Colonic mucosa (tissue), 4 donors: ENCODE measurements around the gene CNNM3. TPM values are rescaled to one million over a fixed set of nuclear protein-coding genes. Genes with fewer than 3 reads are reported as not detected.

Source experiments
- DNase-seq: peaks from one replicate; pipeline ENCODE4 v3.0.0-alpha.2; 2020
- H3K27ac ChIP-seq: fragments of 200-600 bp; one replicate; pipeline ENCODE4 v1.8.0; 2021
- H3K27me3 ChIP-seq: fragments of 200-600 bp; one replicate; pipeline ENCODE4 v1.8.0; 2021
- H3K36me3 ChIP-seq: fragments of 200-600 bp; one replicate; pipeline ENCODE4 v1.8.0; 2021
- H3K4me1 ChIP-seq: fragments of 200-600 bp; one replicate; pipeline ENCODE4 v1.8.0; 2021; ENCODE audit warnings: mild to moderate bottlenecking
- H3K4me3 ChIP-seq: fragments of 200-600 bp; one replicate; pipeline ENCODE4 v1.8.0; 2021
- H3K9ac ChIP-seq, 2 donors: one replicate each; pipeline ENCODE4 v1.7.0; 2013; ENCODE audit warnings: control low read depth in 2 of 2, low read depth in 2 of 2, low read length in 2 of 2
- H3K9me3 ChIP-seq: fragments of 200-600 bp; one replicate; pipeline ENCODE4 v1.8.0; 2021
- CTCF ChIP-seq: fragments of 200-600 bp; IDR thresholded peaks from one replicate; pipeline ENCODE4 v1.8.0; 2022; ENCODE audit warnings: antibody characterized with exemption, mild to moderate bottlenecking
- intact Hi-C: fragments of 100-400 bp; cut with DNase I; formaldehyde crosslinking; loops from one replicate; pipeline ENCODE4 v1.14.1; 2022
- total RNA-seq, 2 donors: library from RNA; stranded (reverse); fragmentation: NEBNext Ultra II Directional in 1 of 2; extraction: Animal tissue kit (Norgen Biotek cat#: 25700) in 1 of 2; gene quantifications; one replicate each; pipeline ENCODE4 v1.2.1, GENCODE V29; 2021
- donor health status: healthy.
- donor health status: DM: no; HTN: no; CAD: no.
- donor health status: DM: no; HTN: no; CAD: no.

CNNM3 gene
- total RNA-seq, 2 donors from 2014 or later: 24.4 to 33.0 TPM

- TF ChIP-seq CTCF: no peak
Observed at GRCh38 chr2:96847586-96847985, 31.5 kb downstream of the CNNM3 start.

GRCh38 chr2:96848264-96848663 lies 32.2 kb downstream of the CNNM3 start:
- no peak for TF ChIP-seq CTCF
- Histone ChIP-seq H3K9me3 (no peaks in the 10 kb centered on the region), H3K27me3 (no peaks in the 10 kb centered on the region), H3K4me3 (no peak overlapping the region), H3K27ac (no peak overlapping the region), H3K4me1 (no peaks in the 10 kb centered on the region), H3K9ac (no peak overlapping the region), H3K36me3 (no peaks in the 10 kb centered on the region)
- intact Hi-C loops: no loop called here
- no peak for DNase-seq

More at GRCh38 chr2:96847586-96847985, 31.5 kb downstream of the CNNM3 start:
- intact Hi-C loops: no loop called here
- DNase-seq: no peak
- Histone ChIP-seq H3K4me1 (no peaks in the 10 kb centered on the region), H3K27me3 (no peaks in the 10 kb centered on the region), H3K9ac (no peak overlapping the region), H3K4me3 (no peak overlapping the region), H3K9me3 (no peaks in the 10 kb centered on the region), H3K27ac (no peak overlapping the region), H3K36me3 (no peaks in the 10 kb centered on the region)

- no peaks in the 10 kb centered on the region for H3K9me3 ChIP-seq
- H3K27me3 ChIP-seq: no peaks in the 10 kb centered on the region
- H3K9ac ChIP-seq: no peak overlapping the region
- no peaks in the 10 kb centered on the region for H3K4me1 ChIP-seq
- intact Hi-C loops: no loop called here
- no peak overlapping the region for H3K27ac ChIP-seq
- no peaks in the 10 kb centered on the region for H3K36me3 ChIP-seq
- no peak overlapping the region for H3K4me3 ChIP-seq
- no peak for DNase-seq
- TF ChIP-seq CTCF: no peak
Observed at GRCh38 chr2:96852667-96853066, 36.6 kb downstream of the CNNM3 start.

GRCh38 chr2:96853321-96853720 lies 37.3 kb downstream of the CNNM3 start:
- H3K36me3 ChIP-seq: no peaks in the 10 kb centered on the region
- no peak for TF ChIP-seq CTCF

GRCh38 chr2:96856776-96857666 lies 41.0 kb downstream of the CNNM3 start:
- peak; percentile 58 for DNase-seq
- intact Hi-C loops: loop anchor here (5.0 kb wide), 1 partner anchor 35 kb away; no protein-coding TSS in a partner anchor
- no peaks in the 10 kb centered on the region for H3K36me3 ChIP-seq
- H3K4me3 ChIP-seq: peak overlapping the region; percentile 85
- H3K9ac ChIP-seq: peak overlapping the region; percentile 71 to 78
- peak overlapping the region; percentile 83 for H3K27ac ChIP-seq
- no peaks in the 10 kb centered on the region for H3K9me3 ChIP-seq
- TF ChIP-seq CTCF: no peak
- H3K27me3 ChIP-seq: no peaks in the 10 kb centered on the region
- no peaks in the 10 kb centered on the region for H3K4me1 ChIP-seq

More at GRCh38 chr2:96853321-96853720, 37.3 kb downstream of the CNNM3 start:
- no peak for DNase-seq
- no peaks in the 10 kb centered on the region for H3K4me1 ChIP-seq
- intact Hi-C loops: no loop called here
- no peak overlapping the region for H3K4me3 ChIP-seq
- no peak overlapping the region for H3K27ac ChIP-seq
- no peaks in the 10 kb centered on the region for H3K9me3 ChIP-seq
- H3K27me3 ChIP-seq: no peaks in the 10 kb centered on the region
- H3K9ac ChIP-seq: no peak overlapping the region
